PFSK-1 (cell line): Measurements from ENCODE around the gene LYRM2.

Source experiments
- POLR2AphosphoS5 ChIP-seq: IDR thresholded peaks from 2 replicates; pipeline ENCODE4 v1.6.1; 2012; ENCODE audit warnings: low read depth, mild to moderate bottlenecking, control low read depth, low read length, moderate library complexity
- REST ChIP-seq, 2 experiments: IDR thresholded peaks; 2 replicates each; pipeline versions ENCODE4 v1.6.1 to v1.8.0; 2011 to 2012; ENCODE audit warnings: low read depth in 2 of 2, low read length in 2 of 2, control low read depth in 1 of 2, inconsistent platforms in 1 of 2, mild to moderate bottlenecking in 1 of 2, moderate library complexity in 1 of 2; ENCODE audit not compliant: insufficient read depth in 1 of 2
- SIN3A ChIP-seq: IDR thresholded peaks from 2 replicates; pipeline ENCODE4 v1.6.1; 2012; ENCODE audit warnings: mild to moderate bottlenecking, low read length, moderate library complexity, borderline replicate concordance; ENCODE audit not compliant: insufficient read depth

- TF ChIP-seq POLR2AphosphoS5 (no peak), REST (IDR thresholded peaks at IDR 0.05; ENCODE audit: insufficient read depth in 1 of 2, low read depth in 2 of 2, low read length in 2 of 2) (no peak), SIN3A (no peak)
These were observed 74.7 kb downstream of the LYRM2 start for GRCh38 chr6:89563866-89564265.
